Esophagus squamous epithelium (tissue), 4 donors: ENCODE measurements around the gene TNFSF8.

Source experiments
- CTCF ChIP-seq, 6 experiments: fragments of 450-650 bp in 4 of 6; fragments of 200-600 bp in 2 of 6; sonication (generic) in 2 of 6; IDR thresholded peaks; one replicate each; pipeline ENCODE4 v1.5.1; 2016 to 2019; ENCODE audit warnings: antibody characterized with exemption in 6 of 6, mild to moderate bottlenecking in 4 of 6, moderate library complexity in 4 of 6
- POLR2A ChIP-seq, 4 donors: fragments of 450-650 bp; IDR thresholded peaks; one replicate each; pipeline ENCODE4 v1.6.1; 2017; ENCODE audit warnings: antibody characterized with exemption in 4 of 4, mild to moderate bottlenecking in 4 of 4, moderate library complexity in 3 of 4

- no peak for TF ChIP-seq CTCF (IDR thresholded peaks at IDR 0.05)
- TF ChIP-seq POLR2A (IDR thresholded peaks at IDR 0.05), result no peak
Measured at GRCh38 chr9:114861273-114861672, 69.1 kb downstream of the TNFSF8 start.
